Chondrocyte (in vitro differentiated cells): ENCODE data around the gene NFIC. TPM values are rescaled to one million over a fixed set of nuclear protein-coding genes. Genes with fewer than 3 reads are reported as not detected.

Experiments
- DNase-seq: peaks from one replicate; pipeline ENCODE4 v3.0.0; 2021; ENCODE audit warnings: mixed read lengths, low spot score
- H3K27ac Mint-ChIP-seq: one replicate; pipeline ENCODE4 v1.8.0; 2021; ENCODE audit warnings: mild to moderate bottlenecking, moderate library complexity, mixed read lengths; ENCODE audit not compliant: unreplicated experiment
- H3K27me3 Mint-ChIP-seq: 2 replicates; pipeline ENCODE4 v1.8.0; 2021; ENCODE audit warnings: low read depth, mixed read lengths
- H3K36me3 Mint-ChIP-seq: 2 replicates; pipeline ENCODE4 v1.8.0; 2021; ENCODE audit warnings: low read depth, mixed read lengths
- H3K4me1 Mint-ChIP-seq: 2 replicates; pipeline ENCODE4 v1.8.0; 2021; ENCODE audit warnings: low read depth, mild to moderate bottlenecking, mixed read lengths
- H3K4me3 Mint-ChIP-seq: one replicate; pipeline ENCODE4 v1.8.0; 2021; ENCODE audit warnings: mild to moderate bottlenecking, moderate library complexity, mixed read lengths; ENCODE audit not compliant: unreplicated experiment
- H3K9me3 Mint-ChIP-seq: 2 replicates; pipeline ENCODE4 v1.8.0; 2021; ENCODE audit warnings: low read depth, mixed read lengths
- total RNA-seq: library from RNA; stranded (reverse); gene quantifications from 3 replicates; pipeline ENCODE4 v1.2.1, GENCODE V29; 2021
- TF ChIP-seq, protein P1 (sequence below): fragments of 200-600 bp; sonication (generic); IDR thresholded peaks from 2 replicates; pipeline ENCODE4 v1.5.0; 2021; ENCODE audit warnings: antibody characterized with exemption, mild to moderate bottlenecking, moderate library complexity

Gene NFIC
- total RNA-seq, 1 donor from 2014 or later = 81.5 TPM

DNA sequence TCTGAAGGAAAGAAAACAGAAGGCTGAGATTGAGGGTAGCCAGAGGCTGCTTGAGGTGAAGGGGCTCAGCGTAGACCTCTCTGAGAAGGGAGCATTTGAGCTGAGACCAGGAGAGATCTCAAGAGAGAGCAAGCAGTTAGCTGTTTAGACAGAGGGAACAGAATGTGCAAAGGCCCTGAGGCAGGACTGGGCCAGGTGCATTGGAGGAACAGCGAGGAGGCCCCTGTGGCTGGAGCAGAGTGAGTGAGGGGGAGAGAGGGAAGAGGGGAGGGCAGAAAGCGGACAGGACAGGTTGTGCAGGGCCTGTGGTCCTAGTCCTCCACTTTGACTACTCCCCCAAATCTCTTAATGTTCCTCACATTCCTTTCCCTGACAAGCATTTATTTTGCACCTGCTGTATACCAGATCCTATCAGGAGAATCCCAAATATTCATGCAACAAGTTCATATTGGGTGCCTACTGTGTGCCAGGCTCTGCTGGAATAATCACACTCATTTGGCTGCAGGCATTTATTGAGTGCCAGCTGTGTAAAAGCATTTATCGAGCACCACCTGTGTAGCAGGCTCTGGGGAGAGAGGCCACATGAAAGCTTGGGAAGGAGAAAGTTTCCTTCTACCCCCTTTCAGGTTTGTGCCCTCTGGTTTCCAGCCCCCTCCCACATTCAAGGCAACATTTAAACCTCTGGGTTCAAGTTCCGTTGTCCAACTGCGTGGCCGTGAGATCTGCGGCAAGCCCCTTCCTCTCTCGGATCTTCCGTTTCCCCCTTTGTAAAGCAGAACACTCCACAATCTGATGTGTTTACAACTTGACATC lies 36.5 kb downstream of the NFIC start:
- no peak for DNase-seq
- Mint-ChIP-seq H3K4me3 (no peak overlapping the region), H3K4me1 (peaks cover 47% of the 10 kb centered on the region), H3K27ac (peak overlapping the region; percentile 63), H3K36me3 (peaks cover 6% of the 10 kb centered on the region), H3K9me3 (no peaks in the 10 kb centered on the region), H3K27me3 (no peaks in the 10 kb centered on the region)
- TF ChIP-seq, protein P1, sequence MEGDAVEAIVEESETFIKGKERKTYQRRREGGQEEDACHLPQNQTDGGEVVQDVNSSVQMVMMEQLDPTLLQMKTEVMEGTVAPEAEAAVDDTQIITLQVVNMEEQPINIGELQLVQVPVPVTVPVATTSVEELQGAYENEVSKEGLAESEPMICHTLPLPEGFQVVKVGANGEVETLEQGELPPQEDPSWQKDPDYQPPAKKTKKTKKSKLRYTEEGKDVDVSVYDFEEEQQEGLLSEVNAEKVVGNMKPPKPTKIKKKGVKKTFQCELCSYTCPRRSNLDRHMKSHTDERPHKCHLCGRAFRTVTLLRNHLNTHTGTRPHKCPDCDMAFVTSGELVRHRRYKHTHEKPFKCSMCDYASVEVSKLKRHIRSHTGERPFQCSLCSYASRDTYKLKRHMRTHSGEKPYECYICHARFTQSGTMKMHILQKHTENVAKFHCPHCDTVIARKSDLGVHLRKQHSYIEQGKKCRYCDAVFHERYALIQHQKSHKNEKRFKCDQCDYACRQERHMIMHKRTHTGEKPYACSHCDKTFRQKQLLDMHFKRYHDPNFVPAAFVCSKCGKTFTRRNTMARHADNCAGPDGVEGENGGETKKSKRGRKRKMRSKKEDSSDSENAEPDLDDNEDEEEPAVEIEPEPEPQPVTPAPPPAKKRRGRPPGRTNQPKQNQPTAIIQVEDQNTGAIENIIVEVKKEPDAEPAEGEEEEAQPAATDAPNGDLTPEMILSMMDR = no peak

- DNase-seq = no peak
Measured at GRCh38 chr19:3403489-3404323, 37.3 kb downstream of the NFIC start.

DNA sequence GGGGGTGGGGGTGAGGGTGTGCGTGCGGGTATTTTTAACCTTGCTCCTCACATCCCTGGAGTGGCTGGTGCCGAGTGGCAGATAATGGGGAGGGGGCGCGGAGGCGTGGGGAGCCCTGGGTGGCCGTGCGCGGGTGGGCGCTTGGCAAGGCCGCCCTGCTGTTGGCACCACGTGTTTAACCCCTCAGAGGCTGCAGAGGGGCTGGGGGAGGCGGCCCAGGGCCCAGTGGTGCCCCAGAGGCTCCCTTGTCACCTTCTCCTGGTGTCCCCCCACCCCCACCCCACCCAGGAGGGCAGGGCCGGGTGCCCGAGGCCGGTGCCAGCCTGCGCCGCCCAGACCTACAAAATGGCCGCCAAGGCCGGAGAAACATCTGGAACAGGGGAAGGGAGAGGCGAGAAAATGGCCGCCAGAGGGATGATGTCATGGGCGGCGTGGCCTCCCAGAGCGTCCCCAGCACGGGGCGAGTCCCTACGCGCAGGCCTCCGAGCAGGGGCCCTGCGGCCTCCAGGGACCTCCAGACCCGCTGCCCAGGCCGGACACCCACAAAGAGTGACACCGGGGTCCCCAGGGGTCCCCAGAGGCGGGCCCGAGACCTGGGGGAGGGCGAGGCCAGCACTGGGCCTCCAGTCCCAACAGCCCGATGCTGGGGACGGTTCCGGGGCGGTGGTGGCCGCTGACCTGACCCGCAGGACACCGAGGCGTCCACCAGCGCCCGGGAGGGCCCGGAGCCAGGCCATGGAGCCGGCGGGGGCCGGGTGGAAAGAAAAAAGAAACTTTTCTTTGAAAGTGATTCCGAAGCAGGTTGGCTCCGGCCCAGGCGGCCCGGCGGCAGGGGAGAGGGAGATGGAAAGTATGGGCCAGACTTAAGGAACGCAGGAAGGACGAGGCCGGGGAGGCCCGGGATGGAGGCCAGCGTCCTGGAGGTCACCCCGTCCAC lies 38.2 kb downstream of the NFIC start:
- no peak for DNase-seq
- Mint-ChIP-seq H3K4me3 (peak overlapping the region; percentile 60), H3K36me3 (peaks cover 8% of the 10 kb centered on the region), H3K27ac (peak overlapping the region; percentile 98), H3K9me3 (no peaks in the 10 kb centered on the region), H3K4me1 (peaks cover 49% of the 10 kb centered on the region), H3K27me3 (no peaks in the 10 kb centered on the region)
- TF ChIP-seq, protein P1 = no peak

More at GRCh38 chr19:3403489-3404323, 37.3 kb downstream of the NFIC start:
- Mint-ChIP-seq H3K27me3 (no peaks in the 10 kb centered on the region), H3K27ac (peak overlapping the region; percentile 98), H3K4me3 (peak overlapping the region; percentile 60), H3K4me1 (peaks cover 50% of the 10 kb centered on the region), H3K36me3 (peaks cover 6% of the 10 kb centered on the region), H3K9me3 (no peaks in the 10 kb centered on the region)
- TF ChIP-seq, protein P1 = no peak

DNA sequence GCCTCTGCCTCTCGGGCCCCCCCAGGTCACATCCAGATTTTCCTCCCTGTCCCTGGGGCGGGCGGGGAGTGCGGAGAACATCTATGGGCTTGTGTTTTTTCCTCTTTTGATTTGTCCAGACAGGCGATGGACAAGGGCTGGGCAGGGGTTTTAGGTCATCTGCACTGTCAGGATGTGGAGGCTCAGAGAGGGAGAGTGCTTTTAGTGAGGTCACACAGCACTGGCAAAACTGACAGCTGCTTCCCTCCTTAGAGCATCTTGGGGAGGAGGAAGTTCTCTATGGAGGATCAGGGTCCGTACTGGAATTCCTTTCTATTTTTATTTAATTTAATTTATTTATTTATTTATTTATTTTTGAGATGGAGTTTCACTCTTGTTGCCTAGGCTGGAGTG lies 38.9 kb downstream of the NFIC start:
- TF ChIP-seq, protein P1 = no peak
- DNase-seq = no peak
- no peaks in the 10 kb centered on the region for H3K9me3 Mint-ChIP-seq
- H3K27ac Mint-ChIP-seq = peak overlapping the region; percentile 86
- H3K36me3 Mint-ChIP-seq = peaks cover 10% of the 10 kb centered on the region
- H3K4me3 Mint-ChIP-seq = no peak overlapping the region
- H3K4me1 Mint-ChIP-seq = peaks cover 49% of the 10 kb centered on the region
- no peaks in the 10 kb centered on the region for H3K27me3 Mint-ChIP-seq
